ENCODE measurements around the gene NDE1.
"Not testable (repeated sequence)": the region's sequence is repeated elsewhere in the genome, so short reads cannot be mapped to it uniquely, and the experiment has no call there.

Gene NDE1

GRCh38 chr16:15620611-15621195 lies 29.3 kb upstream of the NDE1 start:
- no peak for DNase-seq (ENCODE audit: low read depth, low spot score)

GRCh38 chr16:15621456-15621855 lies 28.6 kb upstream of the NDE1 start:
- DNase-seq (ENCODE audit: low read depth, low spot score), result no peak

DNA sequence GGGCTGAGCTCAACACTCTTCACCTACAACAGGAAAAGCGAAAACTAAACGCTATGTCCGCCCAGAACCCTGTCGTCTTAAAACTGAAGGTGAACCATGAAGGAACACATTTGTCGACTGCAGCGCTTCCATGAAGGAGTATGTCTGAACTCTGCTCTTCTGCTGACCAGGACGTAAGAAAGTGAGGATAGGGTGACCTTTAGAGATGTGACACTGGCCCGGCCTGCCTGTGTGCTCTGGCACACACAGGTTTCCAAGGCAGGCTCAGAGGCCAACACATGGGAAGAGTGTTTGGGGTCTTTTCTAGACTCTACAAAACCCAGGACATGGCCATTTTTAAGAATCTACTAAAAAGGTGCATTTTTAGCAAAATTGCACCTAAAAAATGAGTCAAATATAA lies 28.2 kb upstream of the NDE1 start:
- DNase-seq (ENCODE audit: low read depth, low spot score), result no peak

- no peak for DNase-seq (ENCODE audit: low read depth, low spot score)
These were observed 18.2 kb upstream of the NDE1 start for GRCh38 chr16:15631730-15632409.

DNA sequence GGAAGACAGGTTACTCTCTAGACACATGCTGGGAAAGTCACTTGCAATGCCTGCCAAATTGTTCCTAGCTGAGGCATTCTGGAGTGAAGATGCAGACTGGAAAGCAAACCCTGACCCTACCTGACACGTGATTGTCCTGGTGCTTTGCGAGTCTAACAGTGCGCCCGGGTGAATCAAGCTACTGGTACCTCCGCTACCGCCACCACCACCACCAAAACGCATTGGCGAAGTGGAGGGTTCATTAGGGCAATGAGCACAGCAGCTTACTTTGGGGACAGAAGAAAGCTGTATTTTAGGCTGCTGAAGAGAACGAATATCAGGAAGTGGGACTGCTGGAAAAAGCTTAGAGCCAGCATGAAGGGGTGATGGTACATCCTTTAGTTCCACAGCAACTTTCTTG lies 14.1 kb upstream of the NDE1 start:
- DNase-seq (ENCODE audit: low read depth, low spot score), result no peak

DNA sequence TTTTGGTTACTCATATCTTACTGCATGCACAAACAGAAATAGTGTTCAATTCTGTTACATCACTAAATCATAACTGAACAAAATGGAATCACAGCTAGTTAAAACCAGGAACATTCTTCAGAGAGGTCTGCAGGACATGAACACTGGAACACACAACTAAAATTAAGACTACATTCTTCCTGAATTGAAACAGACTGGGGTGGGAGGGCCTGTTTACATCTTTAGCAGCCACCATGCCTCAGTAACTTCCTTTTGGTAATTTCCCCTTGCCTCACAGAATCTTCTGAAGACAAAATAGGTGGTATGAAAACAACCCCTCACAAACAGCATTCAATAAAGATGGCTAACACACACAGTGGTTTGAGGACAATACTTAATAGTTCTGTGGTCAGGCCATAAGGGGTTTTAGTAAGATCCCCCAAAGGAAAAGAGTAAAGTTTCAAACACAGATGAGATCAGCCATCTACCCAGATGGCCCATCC lies 13.6 kb upstream of the NDE1 start:
- no peak for DNase-seq (ENCODE audit: low read depth, low spot score)

DNA sequence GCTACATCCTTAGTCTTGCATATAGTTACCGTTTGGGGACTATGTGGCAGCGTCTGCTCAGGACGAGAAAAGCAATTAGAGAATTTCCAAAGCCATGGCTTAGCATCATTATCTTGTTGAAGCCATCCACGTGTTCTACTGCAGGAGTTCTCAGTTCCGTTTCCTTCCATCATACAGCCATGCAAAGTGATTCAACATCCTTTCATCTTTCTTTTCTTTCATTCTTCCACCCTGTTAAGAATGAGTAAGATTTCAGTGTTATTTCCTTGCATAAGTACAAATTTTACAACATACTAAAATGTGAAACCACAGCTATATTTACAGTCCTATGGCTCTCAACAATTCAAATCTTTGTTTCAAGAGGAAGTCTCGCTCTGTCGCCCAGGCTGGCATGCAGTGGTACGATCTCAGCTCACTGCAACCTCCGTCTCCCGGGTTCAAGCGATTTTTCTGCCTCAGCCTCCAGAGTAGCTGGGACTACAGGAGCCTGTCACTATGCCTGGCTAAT lies 10.9 kb upstream of the NDE1 start:
- DNase-seq (ENCODE audit: low read depth, low spot score), result no peak

DNA sequence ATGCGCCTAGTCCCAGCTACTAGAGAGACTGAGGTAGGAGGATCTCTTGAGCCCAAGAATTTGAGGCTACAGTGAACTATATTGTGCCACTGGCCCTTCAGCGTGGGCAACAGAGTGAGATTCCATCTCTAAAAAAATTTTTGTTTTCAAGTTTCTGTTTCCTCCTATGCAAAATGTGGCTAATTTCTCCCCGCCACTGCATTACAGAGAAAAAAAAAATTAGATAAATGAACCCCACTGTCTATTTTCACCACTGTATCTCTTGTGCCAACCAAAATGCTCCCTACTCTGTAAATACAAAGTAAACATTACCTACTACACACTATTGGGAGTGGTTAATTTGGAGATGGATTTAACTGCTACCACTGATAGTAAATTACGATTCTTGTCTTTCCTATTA lies 9.1 kb upstream of the NDE1 start:
- DNase-seq (ENCODE audit: low read depth, low spot score), result no peak

DNA sequence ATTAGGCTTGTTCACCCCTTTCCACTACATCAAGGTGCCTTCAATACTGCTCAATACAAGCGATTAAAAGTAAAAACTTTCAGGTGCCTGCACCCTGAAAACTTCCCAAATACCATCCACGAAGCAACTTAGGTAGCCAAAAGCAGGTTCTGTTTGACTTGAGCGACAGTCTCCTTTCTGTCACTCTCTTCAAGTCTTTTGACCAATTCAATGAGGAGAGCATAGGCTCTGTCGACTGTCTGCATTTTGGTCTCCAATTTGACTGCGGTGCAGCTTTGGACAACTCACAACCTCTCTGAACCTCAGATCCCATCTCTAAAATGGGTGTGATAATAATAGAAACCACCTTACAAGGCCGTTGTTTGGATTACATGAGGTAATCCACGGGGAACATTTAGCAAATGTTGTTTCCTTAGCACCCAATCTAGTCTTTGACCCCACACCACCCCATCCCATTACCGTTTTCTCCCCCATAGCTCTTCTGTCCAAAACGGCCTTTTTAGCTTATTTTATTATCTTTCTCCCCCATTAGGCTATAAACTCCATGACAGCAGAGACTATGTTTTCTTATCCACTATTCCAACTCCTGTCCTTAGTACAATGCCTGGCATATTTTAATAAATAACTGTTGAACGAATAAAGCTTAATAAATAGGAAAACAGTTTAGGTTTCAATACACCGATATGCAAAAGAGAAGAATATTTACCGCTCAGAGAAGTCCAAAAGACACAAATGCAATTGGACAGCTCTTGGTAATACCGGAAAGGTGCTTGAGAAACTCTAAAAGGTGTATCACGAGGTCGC lies 8.1 kb upstream of the NDE1 start:
- no peak for DNase-seq (ENCODE audit: low read depth, low spot score)

DNA sequence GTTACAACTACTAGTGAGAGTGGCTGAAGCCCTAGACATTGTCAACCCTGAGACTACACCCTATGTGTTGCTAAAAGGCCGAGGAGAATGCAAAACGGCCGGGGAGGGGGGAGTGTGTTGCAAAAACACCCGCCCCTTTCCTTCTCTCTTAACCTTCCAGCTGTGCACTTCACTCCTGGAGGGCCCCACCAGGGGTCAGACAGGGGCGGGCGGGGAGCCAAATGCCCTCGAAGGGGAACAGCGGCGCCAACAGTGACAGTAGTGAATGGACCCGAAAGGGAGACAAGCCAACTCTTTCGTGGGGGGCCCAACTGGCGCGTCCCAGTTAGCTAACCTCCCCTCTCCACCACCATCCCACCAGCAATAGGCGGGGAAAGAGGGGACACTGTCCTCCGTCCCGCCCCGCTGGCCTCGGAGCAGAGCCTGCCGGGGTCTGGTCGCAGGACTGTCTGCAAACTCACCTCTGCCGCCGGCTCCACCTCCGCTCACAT lies 7.4 kb upstream of the NDE1 start:
- DNase-seq (ENCODE audit: low read depth, low spot score), result no peak

- no peak for DNase-seq (ENCODE audit: low read depth, low spot score)
These were observed 6.7 kb upstream of the NDE1 start, which contains the start of gene MARF1 for GRCh38 chr16:15643048-15643945. MARF1 (minus strand) TSS chr16:15643154; CDS start chr16:15639233, 3,921 bp downstream.

DNA sequence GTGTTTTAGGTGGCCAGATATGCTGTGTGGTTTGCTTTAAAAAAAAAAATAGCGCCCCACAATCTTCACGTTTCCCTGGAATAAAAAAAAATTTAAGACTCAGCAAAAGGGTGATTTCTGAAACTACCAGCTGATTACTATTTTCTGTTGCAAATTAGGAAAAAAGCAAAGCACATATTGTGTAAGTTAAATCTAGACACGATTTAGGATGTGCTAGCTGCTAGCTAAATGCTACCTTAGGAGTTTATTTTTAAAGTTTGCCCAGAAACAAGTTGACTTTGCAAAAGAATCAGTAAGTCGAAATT lies 6.1 kb upstream of the NDE1 start:
- no peak for DNase-seq (ENCODE audit: low read depth, low spot score)

DNA sequence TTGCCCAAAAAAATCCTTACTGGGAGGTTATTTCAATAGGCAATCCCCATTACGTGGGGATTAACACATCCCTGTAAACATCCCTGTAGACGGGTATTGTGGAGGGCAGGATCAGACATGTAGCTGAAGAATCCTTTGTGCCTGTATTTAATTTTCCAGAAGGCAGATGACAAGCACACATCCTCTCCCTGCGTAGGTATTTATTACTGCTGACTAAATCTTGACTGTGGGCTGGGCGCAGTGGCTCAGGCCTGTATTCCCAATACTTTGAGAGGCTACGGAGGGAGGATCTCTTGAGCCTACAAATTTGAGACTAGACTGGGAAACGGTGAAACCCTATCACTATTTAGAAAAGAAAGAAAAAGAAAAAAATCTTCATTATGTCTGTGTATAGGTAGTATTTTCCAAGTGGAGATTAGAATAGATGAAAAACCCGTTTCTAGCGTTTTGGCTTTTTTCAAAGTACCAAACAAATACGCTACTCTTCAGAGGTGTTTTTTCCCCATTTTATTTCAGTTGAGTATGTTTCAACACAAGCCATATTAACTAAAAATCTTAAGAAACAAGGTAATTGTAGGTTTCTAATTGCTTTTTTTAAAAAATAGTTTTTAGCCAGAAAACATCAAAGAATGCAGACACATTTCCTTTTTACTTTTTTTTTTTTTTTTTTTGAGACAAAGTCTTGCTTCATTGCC lies 5.6 kb upstream of the NDE1 start:
- no peak for DNase-seq (ENCODE audit: low read depth, low spot score)

DNA sequence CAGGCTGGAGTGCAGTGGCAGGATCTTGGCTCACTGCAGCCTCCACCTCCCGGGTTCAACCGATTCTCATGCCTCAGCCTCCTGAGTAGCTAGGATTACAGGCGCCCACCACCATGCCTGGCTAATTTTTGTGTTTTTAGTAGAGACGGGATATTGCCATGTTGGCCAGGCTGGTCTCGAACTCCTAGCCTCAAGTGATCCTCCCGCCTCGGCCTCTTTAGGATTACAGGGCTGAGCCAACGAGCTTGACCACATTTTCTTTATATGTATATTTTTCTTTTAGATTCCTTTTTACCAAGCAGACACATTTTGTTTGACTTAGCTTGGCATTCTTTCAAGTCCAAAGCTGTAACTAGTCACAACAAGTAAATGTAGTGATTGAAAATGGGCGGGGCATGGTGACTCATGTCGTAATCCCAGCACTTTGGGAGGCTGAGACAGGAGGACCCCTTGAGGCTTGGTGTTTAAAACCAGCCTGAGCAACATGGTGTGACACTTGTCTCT lies 5.0 kb upstream of the NDE1 start:
- DNase-seq (ENCODE audit: low read depth, low spot score), result not testable (repeated sequence)

DNA sequence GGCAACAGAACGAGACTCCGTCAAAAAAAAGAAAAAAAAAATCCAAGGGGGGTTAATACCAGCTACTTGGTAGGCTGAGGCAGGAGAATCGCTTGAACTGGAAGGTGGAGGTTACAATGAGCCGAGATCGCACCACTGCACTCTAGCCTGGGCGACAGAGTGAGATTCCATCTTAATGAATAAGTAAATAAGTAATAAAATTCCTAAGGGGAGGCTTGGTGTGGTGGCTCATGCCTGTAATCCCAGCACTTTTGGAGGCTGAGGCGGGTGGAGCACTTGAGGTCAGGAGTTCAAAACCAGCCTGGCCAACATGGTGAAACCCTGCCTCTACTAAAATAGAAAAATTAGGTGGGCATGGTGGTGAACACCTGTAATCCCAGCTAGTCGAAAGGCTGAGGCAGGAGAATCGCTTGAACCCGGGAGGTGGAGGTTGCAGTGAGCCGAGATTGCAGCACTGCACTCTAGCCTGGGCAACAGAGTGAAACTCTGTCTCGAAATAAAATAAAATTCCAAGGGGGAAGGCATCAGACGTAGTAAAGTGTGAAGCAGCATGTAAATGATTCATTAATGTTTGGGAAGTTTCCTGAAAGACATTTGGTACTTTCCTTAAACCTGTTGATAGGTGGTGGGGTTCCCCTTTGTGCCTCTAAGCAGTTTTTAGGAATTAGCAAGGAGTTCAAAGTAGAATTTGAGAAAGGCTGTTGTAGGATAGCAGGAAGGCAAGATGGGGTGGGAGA lies 3.3 kb upstream of the NDE1 start:
- not testable (repeated sequence) for DNase-seq (ENCODE audit: low read depth, low spot score)

DNA sequence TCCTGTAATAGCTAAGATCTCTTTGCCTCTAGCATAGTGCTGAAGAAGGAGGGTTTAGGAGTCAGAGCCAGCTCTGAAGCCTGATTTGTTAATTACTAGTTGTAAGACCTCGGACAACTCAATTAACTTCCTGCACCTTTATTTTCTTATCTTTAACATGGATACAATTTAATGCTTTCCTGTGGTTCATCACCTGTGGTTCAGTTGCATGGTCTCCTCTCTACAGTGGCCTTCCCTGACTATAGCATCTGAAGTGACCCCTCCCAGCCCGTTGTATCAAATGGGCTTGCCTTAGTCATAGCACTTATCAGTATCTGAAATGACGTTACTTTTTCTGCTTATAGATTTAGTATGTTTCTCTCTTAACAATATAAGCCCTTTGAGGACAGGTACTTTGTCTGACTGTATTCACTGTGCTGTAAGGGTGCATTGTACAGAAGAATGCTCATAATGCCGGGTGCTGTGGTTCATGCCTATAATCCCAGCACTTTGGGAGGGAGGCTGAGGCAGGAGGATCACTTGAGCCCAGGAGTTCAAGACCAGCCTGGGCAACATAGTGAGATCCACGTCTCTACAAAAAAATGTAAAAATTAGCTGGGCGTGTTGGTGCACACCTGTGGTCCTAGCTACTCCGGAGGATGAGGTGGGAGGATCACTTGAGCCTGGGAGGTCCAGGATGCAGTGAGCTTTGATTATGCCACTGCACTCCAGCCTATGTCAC lies 2.6 kb upstream of the NDE1 start:
- no peak for DNase-seq (ENCODE audit: low read depth, low spot score)

- DNase-seq (ENCODE audit: low read depth, low spot score), result no peak
These were observed 1.8 kb upstream of the NDE1 start for GRCh38 chr16:15648135-15648730.

GRCh38 chr16:15649311-15649710 lies 734 bp upstream of the NDE1 start:
- DNase-seq (ENCODE audit: low read depth, low spot score), result not testable (repeated sequence)

DNA sequence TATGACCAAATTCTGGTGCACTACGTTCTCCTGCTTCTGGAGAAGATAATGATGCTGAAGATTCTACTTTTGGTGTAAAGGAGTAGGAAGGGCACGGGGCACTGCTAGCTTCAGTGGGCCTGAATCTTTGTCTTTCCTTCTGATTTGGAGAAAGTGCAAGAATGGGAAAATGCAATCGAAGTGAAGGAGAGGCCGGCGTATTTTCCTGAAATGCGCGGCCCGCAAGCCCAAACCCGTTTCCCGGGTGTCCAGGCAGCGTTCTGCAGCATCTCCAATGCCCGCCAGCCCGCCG lies 372 bp upstream of the NDE1 start:
- no peak for DNase-seq (ENCODE audit: low read depth, low spot score)
